T-cell (primary cell): ENCODE measurements around the gene IRAK1. TPM values are rescaled to one million over a fixed set of nuclear protein-coding genes. Genes with fewer than 3 reads are reported as not detected.

Source experiments
- ATAC-seq, 4 experiments: fragments of 200-7000 bp in 3 of 4; fragments of 150-1000 bp in 1 of 4; cut with Tn5 transposase; replicated peaks in 1 of 4; 1 replicate in 3 of 4; 2 replicates in 1 of 4; pipeline ENCODE4 v1.10.0; 2021; ENCODE audit warnings: moderate library complexity in 3 of 4, mild to moderate bottlenecking in 2 of 4, moderate number of reproducible peaks in 1 of 4
- CTCF ChIA-PET, 2 donors: fragments of 300-600 bp; sonication (Branson Sonifier 250); formaldehyde crosslinking; loops; one replicate each; lab custom pipeline; 2022; ENCODE audit warnings: antibody characterized with exemption in 2 of 2; lab: Charles Lee
- POLR2A ChIA-PET, 2 donors: fragments of 300-600 bp; sonication (Branson Sonifier 250); formaldehyde crosslinking; loops; one replicate each; lab custom pipeline; 2022; ENCODE audit warnings: antibody characterized with exemption in 2 of 2; lab: Charles Lee
- DNase-seq, 35 experiments: peaks; one replicate each; pipeline versions ENCODE4 v3.0.0 to v3.0.0-alpha.2; 2013 to 2023
- H3K27ac ChIP-seq: one replicate; pipeline ENCODE4 v1.5.1; 2013; ENCODE audit warnings: low read length
- H3K27me3 ChIP-seq, 2 experiments: replicated peaks in 1 of 2; 1 replicate in 1 of 2; 2 replicates in 1 of 2; pipeline versions ENCODE4 v1.6.1 to v1.7.0; 2013; ENCODE audit warnings: low read length in 1 of 2, mixed read lengths in 1 of 2; ENCODE audit not compliant: control insufficient read depth in 2 of 2, insufficient read depth in 2 of 2; ENCODE audit errors: extremely low read depth in 1 of 2
- H3K36me3 ChIP-seq, 2 donors: 1 replicate in 1 of 2; 2 replicates in 1 of 2; pipeline versions ENCODE4 v1.6.1 to v1.7.0; 2013; ENCODE audit warnings: low read length in 1 of 2; ENCODE audit not compliant: control insufficient read depth in 2 of 2, insufficient read depth in 1 of 2; ENCODE audit errors: extremely low read depth in 1 of 2
- H3K4me1 ChIP-seq, 2 experiments: 1 replicate in 1 of 2; 2 replicates in 1 of 2; pipeline versions ENCODE4 v1.6.1 to v1.7.0; 2013; ENCODE audit warnings: low read length in 2 of 2, mixed read lengths in 1 of 2; ENCODE audit not compliant: insufficient read depth in 2 of 2, control insufficient read depth in 1 of 2; ENCODE audit errors: extremely low read depth in 1 of 2
- H3K4me3 ChIP-seq, 2 donors: 1 replicate in 1 of 2; 2 replicates in 1 of 2; pipeline versions ENCODE4 v1.5.1 to v1.7.0; 2013; ENCODE audit warnings: mild to moderate bottlenecking in 2 of 2, low read length in 1 of 2, moderate library complexity in 1 of 2; ENCODE audit not compliant: control insufficient read depth in 1 of 2; ENCODE audit errors: extremely low read depth in 1 of 2
- H3K9me3 ChIP-seq: 2 replicates; pipeline ENCODE4 v1.7.0; 2013
- H3K27ac Mint-ChIP-seq, 2 donors: one replicate each; pipeline ENCODE4 v1.8.0; 2020 to 2021; ENCODE audit warnings: mild to moderate bottlenecking in 2 of 2, mixed read lengths in 2 of 2
- H3K27me3 Mint-ChIP-seq, 2 donors: one replicate each; pipeline ENCODE4 v1.8.0; 2021 to 2022; ENCODE audit warnings: mixed read lengths in 2 of 2
- H3K36me3 Mint-ChIP-seq: one replicate; pipeline ENCODE4 v1.8.0; 2021; ENCODE audit warnings: mixed read lengths
- H3K4me1 Mint-ChIP-seq, 3 donors: one replicate each; pipeline ENCODE4 v1.8.0; 2020 to 2022; ENCODE audit warnings: mixed read lengths in 3 of 3, mild to moderate bottlenecking in 1 of 3
- H3K4me3 Mint-ChIP-seq, 3 donors: one replicate each; pipeline ENCODE4 v1.8.0; 2020 to 2022; ENCODE audit warnings: mild to moderate bottlenecking in 3 of 3, mixed read lengths in 3 of 3, moderate library complexity in 3 of 3
- H3K9me3 Mint-ChIP-seq, 3 donors: one replicate each; pipeline ENCODE4 v1.8.0; 2020 to 2022; ENCODE audit warnings: mixed read lengths in 3 of 3
- WGBS: methylation state at CpG from one replicate; pipeline ENCODE4 v1.1.5; 2013; ENCODE audit warnings: missing lambda C conversion rate; ENCODE audit not compliant: insufficient coverage; 5-methylcytosine and 5-hydroxymethylcytosine counted together
- total RNA-seq, 35 experiments: library from RNA in 6 of 35; stranded (reverse) in 6 of 35; fragments of 120-200 nt in 1 of 35; gene quantifications; one replicate each; pipeline versions ENCODE4 v1.2.1 to v1.2.4 and lab custom pipeline; 2013 to 2026

Gene IRAK1
- total RNA-seq, 5 donors from 2014 or later (not counting 1 experiment from before 2014, with no cell fraction given) = 66.5 to 102 (median 85.0) TPM

GRCh38 chrX:154011376-154012335 is 8.0 kb downstream of the IRAK1 start:
- no peak for ATAC-seq
- peaks cover 0 to 22% (median 16%) of the 10 kb centered on the region in 3 donors for H3K4me1 Mint-ChIP-seq
- CTCF ChIA-PET = interaction anchor here in 1 of 2 donors (0.6 to 1.1 kb wide), 2 partner anchors 16 to 259 kb away, joined by 3 to 7 read pairs; no protein-coding TSS in a partner anchor

GRCh38 chrX:154010330-154011087 is 9.2 kb downstream of the IRAK1 start:
- Histone ChIP-seq H3K4me1 (peaks cover 0 to 13% of the 10 kb centered on the region in 2 experiments), H3K9me3 (no peaks in the 10 kb centered on the region), H3K4me3 (no peak overlapping the region), H3K27ac (no peak overlapping the region), H3K36me3 (peaks cover 4 to 21% of the 10 kb centered on the region in 2 donors), H3K27me3 (no peaks in the 10 kb centered on the region)
- Mint-ChIP-seq H3K27ac (peak overlapping the region in 1 of 2 donors; percentile 27), H3K9me3 (no peaks in the 10 kb centered on the region), H3K36me3 (peaks cover 5% of the 10 kb centered on the region), H3K27me3 (peaks cover 0 to 5% of the 10 kb centered on the region in 2 donors), H3K4me3 (no peak overlapping the region), H3K4me1 (peaks cover 0 to 17% (median 10%) of the 10 kb centered on the region in 3 donors)
- ChIA-PET POLR2A (no interaction called here), CTCF (no interaction called here)
- ATAC-seq = no peak
- 98% methylated on average over 9 of the region's 18 CpGs for WGBS
- no peak for DNase-seq

More at GRCh38 chrX:154011376-154012335, 8.0 kb downstream of the IRAK1 start:
- WGBS = no CpG with 5 or more reads among the region's 18 CpGs
- H3K36me3 Mint-ChIP-seq = peaks cover 8% of the 10 kb centered on the region
- no peak overlapping the region for H3K4me3 Mint-ChIP-seq
- Histone ChIP-seq H3K9me3 (no peaks in the 10 kb centered on the region), H3K27me3 (no peaks in the 10 kb centered on the region), H3K4me1 (peaks cover 0 to 24% of the 10 kb centered on the region in 2 experiments), H3K36me3 (peaks cover 4 to 31% of the 10 kb centered on the region in 2 donors), H3K4me3 (no peak overlapping the region), H3K27ac (no peak overlapping the region)
- DNase-seq = no peak
- H3K27me3 Mint-ChIP-seq = peaks cover 0 to 4% of the 10 kb centered on the region in 2 donors
- no peaks in the 10 kb centered on the region for H3K9me3 Mint-ChIP-seq
- POLR2A ChIA-PET = no interaction called here
- no peak overlapping the region for H3K27ac Mint-ChIP-seq

DNA sequence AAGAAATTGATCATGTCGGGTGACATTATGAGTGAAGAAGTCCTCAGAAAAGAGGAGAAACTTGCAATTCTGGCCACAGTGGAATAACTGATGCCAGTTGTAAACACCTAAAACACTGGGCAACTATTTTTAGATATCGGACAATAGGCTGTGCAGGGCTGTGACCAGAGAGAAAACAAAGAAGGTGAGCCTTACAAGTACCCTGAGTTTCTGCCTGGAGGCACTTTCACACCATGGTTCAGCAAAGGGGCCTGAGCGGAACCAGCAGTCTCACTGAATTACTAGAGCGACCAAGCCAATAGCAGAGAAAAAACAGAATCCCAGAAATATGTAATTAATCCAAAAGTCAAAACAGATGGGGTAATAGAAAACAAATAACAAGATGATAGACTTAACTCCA is 11.2 kb downstream of the IRAK1 start:
- CTCF ChIA-PET = interaction anchor here in 1 of 2 donors (0.7 kb wide), 2 partner anchors 57 to 61 kb away, joined by 3 to 5 read pairs; no protein-coding TSS in a partner anchor
- WGBS = 100% methylated on average over 1 of the region's 4 CpGs
- H3K27ac Mint-ChIP-seq = no peak overlapping the region

GRCh38 chrX:154006947-154007346 is 12.8 kb downstream of the IRAK1 start:
- Histone ChIP-seq H3K4me3 (no peak overlapping the region), H3K27me3 (no peaks in the 10 kb centered on the region), H3K36me3 (peaks cover 2 to 9% of the 10 kb centered on the region in 2 donors), H3K27ac (no peak overlapping the region), H3K9me3 (no peaks in the 10 kb centered on the region), H3K4me1 (peaks cover 0 to 10% of the 10 kb centered on the region in 2 experiments)
- WGBS = 95% methylated on average over 15 of the region's 20 CpGs
- ATAC-seq (no peak), DNase-seq (no peak)
- Mint-ChIP-seq H3K9me3 (no peaks in the 10 kb centered on the region), H3K4me1 (peaks cover 6 to 18% (median 8%) of the 10 kb centered on the region in 3 donors), H3K36me3 (peaks cover 5% of the 10 kb centered on the region), H3K27me3 (peaks cover 0 to 11% of the 10 kb centered on the region in 2 donors), H3K4me3 (no peak overlapping the region), H3K27ac (no peak overlapping the region)
- POLR2A ChIA-PET = no interaction called here
- CTCF ChIA-PET = no interaction called here

More for the DNA sequence above, 11.2 kb downstream of the IRAK1 start:
- POLR2A ChIA-PET = no interaction called here
- no peak overlapping the region for H3K27ac ChIP-seq
- H3K4me3 ChIP-seq = no peak overlapping the region
- no peak for ATAC-seq
- peaks cover 4 to 20% of the 10 kb centered on the region in 2 donors for H3K36me3 ChIP-seq
- no peaks in the 10 kb centered on the region for H3K9me3 ChIP-seq
- H3K36me3 Mint-ChIP-seq = peaks cover 5% of the 10 kb centered on the region
- H3K27me3 Mint-ChIP-seq = peaks cover 0 to 11% of the 10 kb centered on the region in 2 donors
- peaks cover 0 to 4% of the 10 kb centered on the region in 2 experiments for H3K4me1 ChIP-seq
- no peaks in the 10 kb centered on the region for H3K9me3 Mint-ChIP-seq
- no peak for DNase-seq
- H3K4me1 Mint-ChIP-seq = peaks cover 0 to 9% (median 1%) of the 10 kb centered on the region in 3 donors
- no peak overlapping the region for H3K4me3 Mint-ChIP-seq
- no peaks in the 10 kb centered on the region for H3K27me3 ChIP-seq

- 95% methylated on average over 8 of the region's 11 CpGs for WGBS
- peaks cover 0 to 16% of the 10 kb centered on the region in 2 experiments for H3K4me1 ChIP-seq
- H3K27me3 ChIP-seq = no peaks in the 10 kb centered on the region
- peaks cover 5% of the 10 kb centered on the region for H3K36me3 Mint-ChIP-seq
- no peak overlapping the region for H3K27ac ChIP-seq
- no peak for DNase-seq
- no peak overlapping the region for H3K4me3 Mint-ChIP-seq
- CTCF ChIA-PET = no interaction called here
- H3K4me3 ChIP-seq = no peak overlapping the region
- H3K27me3 Mint-ChIP-seq = peaks cover 0 to 14% of the 10 kb centered on the region in 2 donors
- no peaks in the 10 kb centered on the region for H3K36me3 ChIP-seq
- H3K27ac Mint-ChIP-seq = no peak overlapping the region
- no peak for ATAC-seq
- H3K4me1 Mint-ChIP-seq = peaks cover 8 to 22% (median 10%) of the 10 kb centered on the region in 3 donors
- H3K9me3 ChIP-seq = no peaks in the 10 kb centered on the region
- POLR2A ChIA-PET = interaction anchor here in 1 of 2 donors (0.6 kb wide), 1 partner anchor 536 kb away, joined by 11 read pairs; no protein-coding TSS in a partner anchor
- no peaks in the 10 kb centered on the region for H3K9me3 Mint-ChIP-seq
Measured at GRCh38 chrX:154004315-154004714, 15.4 kb downstream of the IRAK1 start.
